Measurements from ENCODE around the gene KATNAL2.

Gene KATNAL2

DNA sequence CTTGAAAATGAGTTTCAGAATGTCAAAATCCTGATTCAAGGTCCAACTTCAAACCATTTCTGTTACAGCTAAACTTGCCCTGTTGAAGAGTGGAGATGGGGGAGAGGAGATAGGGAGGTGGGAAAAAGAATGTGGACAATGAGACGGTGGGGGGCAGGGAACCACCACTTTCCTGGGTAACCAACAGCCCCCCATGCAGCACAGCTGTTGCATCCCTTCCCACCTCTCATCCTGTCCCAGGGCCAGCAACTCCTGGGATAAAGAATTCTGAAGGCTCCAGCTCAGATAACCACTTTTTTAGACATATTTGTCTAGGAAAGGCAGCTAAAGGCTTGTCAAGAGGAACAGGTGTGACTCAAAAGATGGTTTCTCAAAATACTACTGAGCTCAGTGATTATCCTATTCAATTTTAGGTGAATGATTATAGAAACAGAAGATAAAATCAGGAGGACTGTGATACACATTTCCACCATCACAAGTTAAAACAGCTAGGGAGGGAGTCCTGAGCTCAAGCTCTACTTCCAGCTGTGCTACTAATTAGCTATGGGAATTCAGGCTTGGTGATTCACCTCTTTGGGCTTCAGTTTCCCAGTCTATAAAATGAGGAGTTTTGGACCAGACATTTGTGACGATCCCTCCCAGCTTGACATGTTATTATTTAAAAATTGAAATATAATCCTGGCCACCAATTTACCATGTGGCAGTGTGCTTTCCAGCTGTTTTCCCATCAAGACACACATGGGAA is 196.6 kb downstream of the KATNAL2 start:
- DNase-seq = no peak

DNA sequence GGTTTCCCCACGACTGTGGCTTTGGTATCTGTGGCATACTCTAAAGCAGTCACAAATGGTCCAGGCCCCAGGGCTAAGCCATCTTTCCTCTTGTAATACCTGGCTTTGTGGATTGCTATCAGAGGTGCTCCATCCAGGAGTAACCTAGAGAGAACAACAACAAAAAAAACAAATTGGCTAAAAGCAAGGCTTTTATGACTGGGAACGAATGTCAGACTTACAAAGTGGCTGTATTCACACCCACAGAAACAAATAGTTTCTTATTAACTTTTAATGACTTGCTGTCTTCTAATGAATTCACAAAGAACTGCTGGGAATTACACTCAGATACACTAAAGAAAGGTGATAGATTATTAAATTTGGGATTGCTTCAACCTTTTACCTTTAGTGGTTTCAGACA is 197.8 kb downstream of the KATNAL2 start:
- DNase-seq = no peak

DNA sequence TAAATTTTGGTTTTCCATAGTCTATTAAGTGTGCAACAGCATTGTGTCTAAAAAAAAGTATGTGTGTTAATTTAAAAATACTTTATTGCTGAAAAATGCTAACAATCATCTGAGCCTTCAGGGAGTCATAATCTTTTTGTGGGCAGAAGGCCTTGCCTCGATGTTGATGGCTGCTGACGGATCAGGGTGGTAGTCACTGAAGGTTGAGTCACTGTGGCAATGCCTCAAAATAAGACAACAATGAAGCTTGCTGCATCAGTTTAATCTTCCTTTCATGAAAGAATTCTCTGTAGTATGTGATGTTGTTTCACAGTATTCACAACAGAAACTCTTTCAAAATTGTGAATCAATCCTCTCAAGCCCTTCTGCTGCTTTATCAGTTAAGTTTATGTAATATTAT is 201.6 kb downstream of the KATNAL2 start:
- DNase-seq = no peak

DNA sequence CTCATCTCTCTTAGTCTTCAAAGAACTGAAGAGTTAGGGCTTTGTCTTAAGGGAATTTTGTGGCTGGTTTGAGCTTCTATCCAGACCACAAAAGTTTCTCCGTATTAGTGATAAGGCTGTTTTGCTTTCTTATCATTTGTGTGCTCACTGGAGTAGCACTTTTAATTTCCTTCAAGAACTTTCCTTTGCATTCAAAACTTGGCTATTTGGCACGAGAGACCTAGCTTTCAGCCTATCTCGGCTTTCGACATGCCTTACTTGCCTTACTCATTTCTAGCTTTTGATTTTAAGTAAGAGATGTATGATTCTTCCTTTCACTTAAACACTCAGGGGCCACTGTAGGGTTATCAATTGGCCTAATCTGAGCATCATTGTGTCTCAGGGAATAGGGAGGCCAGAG is 203.0 kb downstream of the KATNAL2 start:
- no peak for DNase-seq

DNA sequence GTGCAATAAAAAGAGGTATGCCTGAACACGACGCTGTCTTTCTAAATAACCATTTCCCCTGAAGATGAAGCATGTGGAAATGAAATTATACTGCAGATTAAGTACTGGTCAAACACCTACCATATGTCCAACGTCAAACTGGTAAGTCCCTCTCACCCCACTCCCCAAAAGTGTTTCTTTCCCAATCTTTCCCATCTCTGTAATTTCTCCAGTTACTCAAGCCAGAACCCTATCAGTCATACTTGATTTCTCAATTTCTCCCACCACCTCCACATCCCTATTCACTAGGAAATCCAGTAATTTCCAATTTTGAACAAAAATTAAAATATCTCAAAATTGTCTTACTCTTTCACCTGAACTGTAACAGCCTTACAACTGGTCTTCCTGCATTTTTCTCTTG is 203.7 kb downstream of the KATNAL2 start:
- DNase-seq = peak; percentile 47 to 63 (median 50)

DNA sequence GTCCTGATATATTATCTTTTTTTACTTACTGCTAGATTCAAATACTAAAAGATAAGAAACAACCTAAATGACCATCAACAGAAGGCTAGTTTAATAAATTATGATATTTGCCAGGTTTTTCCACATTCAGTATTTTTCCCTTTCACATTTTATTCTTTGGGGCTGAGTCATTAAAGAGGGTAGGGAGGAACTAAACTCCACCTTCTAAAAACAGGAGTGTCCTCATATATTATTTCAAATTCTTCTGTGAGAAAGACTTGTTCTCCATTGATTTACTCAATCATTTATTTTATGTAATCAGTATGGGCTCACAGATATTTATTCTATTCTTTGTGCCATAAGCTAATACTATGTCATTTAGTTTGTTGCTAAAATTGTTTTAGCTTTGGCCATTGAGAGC is 223.9 kb downstream of the KATNAL2 start:
- no peak for DNase-seq

DNA sequence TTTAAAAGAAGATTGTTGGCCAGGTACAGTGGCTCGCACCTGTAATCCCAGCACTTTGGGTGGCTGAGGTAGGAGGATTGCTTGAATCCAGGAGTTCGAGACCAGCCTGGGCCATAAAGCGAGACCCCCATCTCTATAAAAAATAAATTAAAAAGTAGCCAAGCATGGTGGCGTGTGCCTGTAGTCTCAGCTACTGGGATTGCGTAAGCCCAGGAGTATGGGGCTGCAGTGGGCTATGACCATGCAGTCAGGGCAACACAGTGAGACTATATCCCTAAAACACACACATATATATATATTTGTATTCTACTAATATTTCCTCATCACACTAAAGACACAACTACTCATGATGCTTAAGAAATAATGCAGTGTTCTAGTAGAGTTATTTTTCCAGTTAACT is 225.8 kb downstream of the KATNAL2 start:
- DNase-seq = no peak

DNA sequence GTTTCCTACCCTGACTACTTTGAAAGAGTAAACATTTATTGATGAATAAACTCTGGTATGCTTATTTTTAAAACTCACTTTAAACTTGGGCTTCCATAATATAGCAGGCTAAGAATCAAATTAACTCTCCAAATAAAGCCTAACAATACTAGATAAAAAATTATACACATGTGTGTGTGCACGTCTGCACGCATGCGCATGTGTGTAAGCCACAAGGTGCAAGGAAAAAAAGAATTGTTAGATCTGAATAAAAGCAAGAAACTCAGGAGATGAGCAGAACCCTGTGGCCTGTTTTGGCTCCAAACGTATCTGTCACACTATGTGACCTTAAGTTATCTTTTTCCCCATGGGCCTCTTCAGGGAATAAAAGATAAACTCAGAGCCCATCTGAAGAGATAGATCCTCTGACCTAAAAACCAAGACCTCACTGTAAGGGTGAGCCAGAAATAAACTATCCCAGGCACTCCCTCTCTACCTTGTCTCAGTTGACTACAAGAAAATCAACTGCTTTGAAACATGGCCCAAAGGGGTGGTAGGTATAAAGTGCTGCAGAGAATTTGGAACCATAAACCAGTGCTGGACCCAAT is 226.6 kb downstream of the KATNAL2 start:
- DNase-seq = no peak

DNA sequence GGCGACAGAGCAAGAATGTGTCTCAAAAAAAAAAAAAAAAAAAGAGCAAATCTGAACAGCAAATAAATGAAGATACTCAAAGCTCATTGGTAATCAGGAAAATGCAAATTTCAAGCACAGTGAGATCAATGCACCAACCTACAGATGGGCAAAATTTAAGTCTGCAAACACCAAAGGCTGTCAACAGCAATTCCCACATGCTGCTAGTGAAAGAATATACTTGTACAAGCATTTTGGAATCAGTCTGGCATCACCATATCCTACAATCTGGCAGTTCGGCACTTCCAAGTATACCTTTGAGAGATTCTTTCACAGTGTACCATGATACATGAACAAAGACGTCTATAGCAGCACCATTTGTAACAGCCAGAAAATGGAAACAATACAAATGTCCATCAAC is 228.8 kb downstream of the KATNAL2 start:
- DNase-seq = no peak

DNA sequence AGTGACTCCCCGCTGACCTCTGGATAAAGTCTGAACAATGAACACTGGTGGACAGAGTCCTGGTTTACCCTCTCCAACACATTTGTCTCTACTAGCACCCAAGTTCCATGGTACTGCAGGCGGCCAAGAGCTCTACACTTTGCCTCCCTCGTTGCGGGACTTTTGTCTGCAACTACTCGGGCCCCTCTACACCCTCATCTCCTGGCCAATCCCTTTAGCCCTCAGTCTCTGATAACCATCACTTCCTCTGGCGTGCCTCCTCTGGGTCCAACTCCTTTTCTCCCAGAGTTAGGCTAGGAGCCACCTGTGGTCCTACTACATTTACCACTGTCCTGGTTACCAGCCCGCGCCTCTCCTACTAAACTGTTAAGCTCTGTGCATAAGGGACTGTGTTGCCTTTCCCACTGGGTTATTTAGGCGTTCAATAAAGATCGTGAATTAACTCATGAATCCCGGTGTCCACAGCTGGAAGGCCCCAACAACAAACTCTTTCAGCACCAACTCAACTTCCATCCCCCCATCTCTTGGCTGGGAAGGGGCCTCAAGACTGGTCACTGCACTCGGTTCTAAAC is 232.1 kb downstream of the KATNAL2 start:
- DNase-seq = peak in 1 of 3 donors; percentile 1

DNA sequence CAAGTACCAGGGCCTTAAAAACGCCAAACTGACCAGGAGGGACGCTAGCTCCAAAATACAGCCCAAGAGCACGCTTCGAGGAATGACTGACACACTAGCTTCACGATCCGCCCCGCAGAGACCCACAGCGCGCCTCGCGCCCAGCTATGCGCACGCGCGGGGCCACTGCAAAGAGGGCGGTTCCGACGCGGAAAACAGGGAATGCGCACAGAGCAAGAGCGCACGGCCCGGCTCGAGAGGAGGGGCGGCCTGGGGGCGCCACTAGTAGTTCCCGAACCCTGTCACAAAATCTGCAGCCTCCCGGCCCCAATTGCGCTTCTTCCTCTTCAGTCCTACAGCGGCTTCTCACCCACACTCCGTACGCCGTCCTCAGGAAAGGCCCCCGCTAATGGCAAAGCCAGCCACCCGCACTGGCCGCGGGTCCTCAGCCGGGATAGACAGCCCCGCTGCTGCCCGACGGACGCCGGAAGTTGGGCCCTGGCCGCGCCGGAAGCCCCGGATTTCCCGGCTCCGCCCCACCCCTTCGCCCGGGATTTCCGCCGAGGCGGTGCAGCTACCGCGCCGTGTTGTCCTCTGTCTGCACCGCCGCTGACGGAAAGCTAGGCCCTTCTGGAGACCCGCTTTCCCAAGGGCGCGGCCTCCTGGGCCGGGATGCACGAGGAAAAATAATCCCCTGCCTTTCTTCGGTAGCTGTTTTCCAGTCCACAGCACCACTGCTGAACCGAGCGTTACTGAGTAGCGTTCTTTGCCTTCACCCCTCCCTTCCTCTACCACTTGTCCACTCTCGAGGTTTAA is 232.8 kb downstream of the KATNAL2 start, which contains the start of gene HDHD2:
Gene HDHD2, minus strand, starts transcription at position 472 of the 795 bp plus-strand sequence. CDS start 14,061 bp downstream, outside the sequence.
- peak; percentile 89 to 95 (median 92) for DNase-seq

DNA sequence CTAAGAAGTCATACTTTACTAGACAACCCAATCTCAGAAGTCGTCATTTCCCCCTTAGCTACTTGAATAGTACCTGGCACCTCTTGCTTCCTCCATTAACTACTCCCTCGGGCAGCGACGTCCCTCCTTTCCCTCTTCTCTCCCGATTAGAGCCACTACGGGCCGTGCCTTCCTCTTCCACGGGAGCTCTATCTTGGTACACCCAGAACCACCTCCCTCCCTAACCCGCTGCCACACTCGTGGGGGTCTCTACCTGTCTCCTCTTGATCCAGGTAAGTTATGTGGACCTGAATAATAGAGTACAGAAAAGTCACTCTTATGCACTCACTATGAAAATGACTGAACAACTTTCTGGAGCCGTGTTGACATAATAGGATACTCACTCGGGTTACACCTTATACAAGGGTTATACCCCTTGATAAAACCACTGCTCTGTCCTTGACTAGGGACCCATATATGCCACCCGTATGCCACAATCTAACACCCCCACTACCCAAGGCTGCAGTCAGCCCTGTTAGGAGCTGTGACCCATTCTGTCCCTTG is 233.5 kb downstream of the KATNAL2 start:
- peak in 2 of 3 donors; percentile 29 to 30 for DNase-seq

DNA sequence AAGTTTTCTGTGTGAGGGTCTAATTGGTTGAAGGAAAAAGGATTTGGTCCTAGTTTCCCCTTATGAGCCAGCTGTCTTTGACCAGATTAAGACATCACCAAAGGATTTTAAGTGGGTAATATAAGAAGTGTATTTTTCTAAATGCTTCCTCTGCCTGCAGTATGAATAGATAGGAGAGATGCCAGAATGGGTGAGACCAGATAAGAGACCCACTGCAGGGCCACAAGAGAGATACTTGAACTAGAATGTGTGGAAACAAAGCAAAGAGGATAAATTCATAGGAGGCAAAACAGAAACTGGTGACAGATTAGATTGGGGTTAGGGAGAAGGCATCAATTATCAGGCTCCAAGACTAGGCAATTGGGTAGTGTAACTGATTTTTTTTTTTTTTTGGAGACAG is 234.0 kb downstream of the KATNAL2 start:
- no peak for DNase-seq

Data from suppressor macrophage treated with lipopolysaccharide for 1 hour (primary cell).